GM10266 (cell line): Measurements from ENCODE around the gene GPX5.
"Not testable (repeated sequence)": the region's sequence is repeated elsewhere in the genome, so short reads cannot be mapped to it uniquely, and the experiment has no call there.

ENCODE experiments used
- DNase-seq: peaks from one replicate; pipeline ENCODE4 v3.0.0; 2012; ENCODE audit errors: extremely low spot score
- TF ChIP-seq, protein P1 (sequence below): IDR thresholded peaks from 2 replicates; pipeline ENCODE4 v1.5.1; 2012; ENCODE audit warnings: mild to moderate bottlenecking, low read depth; ENCODE audit not compliant: control insufficient read depth, insufficient read depth; ENCODE audit errors: missing control alignments

GPX5 gene

DNA sequence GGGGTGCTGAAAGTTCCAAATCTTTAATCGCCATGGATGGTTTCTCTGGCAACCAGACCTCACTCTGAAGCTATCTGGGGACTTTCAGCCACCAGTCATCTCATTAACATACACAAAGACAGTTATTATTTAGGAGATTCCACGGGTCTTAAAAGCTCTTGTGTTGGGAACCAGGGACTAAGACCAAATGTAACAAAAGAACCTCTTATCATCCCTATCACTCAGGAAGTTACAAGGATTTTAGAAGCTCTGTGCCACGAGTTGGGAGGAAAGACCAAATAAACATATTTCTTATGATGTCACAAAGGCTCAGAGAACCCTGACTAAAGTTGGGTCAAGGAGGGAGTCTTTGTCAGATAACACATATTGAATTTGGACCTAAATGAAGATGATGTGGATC lies 27.8 kb upstream of the GPX5 start:
- no peak for DNase-seq

DNA sequence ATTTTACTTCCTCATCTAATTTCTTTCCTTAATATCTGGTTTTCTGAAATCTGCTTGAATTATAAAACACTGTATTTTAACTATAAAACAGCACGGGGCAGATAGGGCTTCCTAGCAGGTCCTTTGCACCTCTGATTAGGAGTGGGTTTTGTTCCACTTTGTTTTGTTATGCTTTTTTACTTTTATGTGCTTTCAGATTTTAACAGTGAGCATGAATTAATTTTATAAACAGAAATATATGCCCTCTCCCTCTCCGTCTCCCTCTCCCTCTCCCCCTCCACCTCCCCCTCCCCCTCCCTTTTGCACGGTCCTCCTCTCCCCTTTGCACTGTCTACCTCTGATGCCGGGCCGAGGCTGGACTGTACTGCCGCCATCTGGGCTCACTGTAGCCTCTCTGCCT lies 24.4 kb upstream of the GPX5 start:
- no peak for DNase-seq
- TF ChIP-seq, protein P1, sequence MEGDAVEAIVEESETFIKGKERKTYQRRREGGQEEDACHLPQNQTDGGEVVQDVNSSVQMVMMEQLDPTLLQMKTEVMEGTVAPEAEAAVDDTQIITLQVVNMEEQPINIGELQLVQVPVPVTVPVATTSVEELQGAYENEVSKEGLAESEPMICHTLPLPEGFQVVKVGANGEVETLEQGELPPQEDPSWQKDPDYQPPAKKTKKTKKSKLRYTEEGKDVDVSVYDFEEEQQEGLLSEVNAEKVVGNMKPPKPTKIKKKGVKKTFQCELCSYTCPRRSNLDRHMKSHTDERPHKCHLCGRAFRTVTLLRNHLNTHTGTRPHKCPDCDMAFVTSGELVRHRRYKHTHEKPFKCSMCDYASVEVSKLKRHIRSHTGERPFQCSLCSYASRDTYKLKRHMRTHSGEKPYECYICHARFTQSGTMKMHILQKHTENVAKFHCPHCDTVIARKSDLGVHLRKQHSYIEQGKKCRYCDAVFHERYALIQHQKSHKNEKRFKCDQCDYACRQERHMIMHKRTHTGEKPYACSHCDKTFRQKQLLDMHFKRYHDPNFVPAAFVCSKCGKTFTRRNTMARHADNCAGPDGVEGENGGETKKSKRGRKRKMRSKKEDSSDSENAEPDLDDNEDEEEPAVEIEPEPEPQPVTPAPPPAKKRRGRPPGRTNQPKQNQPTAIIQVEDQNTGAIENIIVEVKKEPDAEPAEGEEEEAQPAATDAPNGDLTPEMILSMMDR: no peak

More for the DNA sequence above, 27.8 kb upstream of the GPX5 start:
- TF ChIP-seq, protein P1: no peak

DNA sequence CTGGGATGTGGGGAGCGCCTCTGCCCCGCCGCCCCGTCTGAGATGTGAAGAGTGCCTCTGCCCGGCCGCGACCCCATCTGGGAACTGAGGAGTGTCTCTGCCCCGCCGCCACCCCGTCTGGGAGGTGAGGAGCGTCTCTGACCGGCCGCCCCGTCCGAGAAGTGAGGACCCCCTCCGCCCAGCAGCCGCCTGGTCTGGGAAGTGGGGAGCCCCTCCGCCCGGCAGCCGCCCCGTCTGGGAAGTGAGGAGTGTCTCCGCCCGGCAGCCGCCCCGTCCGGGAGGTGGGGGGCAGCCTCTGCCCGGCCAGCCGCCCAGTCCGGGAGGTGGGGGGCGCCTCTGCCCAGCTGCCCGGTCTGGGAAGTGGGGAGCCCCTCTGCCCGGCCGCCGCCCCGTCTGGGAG lies 23.5 kb upstream of the GPX5 start:
- not testable (repeated sequence) for DNase-seq

DNA sequence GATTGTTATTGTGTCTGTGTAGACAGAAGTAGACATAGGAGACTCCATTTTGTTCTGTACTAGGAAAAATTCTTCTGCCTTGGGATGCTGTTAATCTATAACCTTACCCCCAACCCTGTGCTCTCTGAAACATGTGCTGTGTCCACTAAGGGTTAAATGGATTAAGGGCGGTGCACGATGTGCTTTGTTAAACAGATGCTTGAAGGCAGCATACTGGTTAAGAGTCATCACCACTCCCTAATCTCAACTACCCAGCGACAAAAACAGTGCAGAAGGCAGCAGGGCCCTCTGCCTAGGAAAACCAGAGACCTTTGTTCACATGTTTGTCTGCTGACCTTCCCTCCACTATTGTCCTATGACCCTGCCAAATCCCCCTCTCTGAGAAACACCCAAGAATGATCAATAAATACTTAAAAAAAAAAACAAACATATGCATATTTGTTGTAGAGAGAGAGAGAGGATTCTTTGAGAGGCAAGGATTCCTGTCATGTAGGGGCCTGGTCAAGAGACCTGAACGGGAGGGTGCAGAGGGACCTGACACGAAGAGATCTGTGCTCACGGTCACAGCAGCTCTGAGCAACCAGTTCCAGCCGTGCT lies 22.9 kb upstream of the GPX5 start:
- DNase-seq: not testable (repeated sequence)

DNA sequence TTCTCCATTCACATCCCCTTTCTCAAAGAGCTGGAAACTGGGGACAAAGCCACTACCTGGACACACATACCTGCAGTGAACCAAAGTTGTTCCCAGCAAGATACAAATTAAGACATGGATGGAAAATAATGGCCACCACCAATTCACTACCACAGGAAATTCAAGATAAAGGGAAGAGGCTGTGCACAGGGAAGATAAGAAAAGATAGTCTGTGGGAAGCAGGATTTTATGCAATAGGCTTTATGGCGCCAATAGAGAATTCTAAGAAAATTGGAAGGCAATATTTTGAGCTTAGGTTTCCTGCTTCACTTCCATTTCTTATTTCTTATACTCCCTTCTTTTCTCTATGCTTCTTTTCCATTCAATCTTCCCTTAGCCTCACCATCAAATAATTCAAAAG lies 19.9 kb upstream of the GPX5 start:
- TF ChIP-seq, protein P1: no peak
- DNase-seq: no peak

GRCh38 chr6:28506807-28507475 lies 18.7 kb upstream of the GPX5 start:
- no peak for DNase-seq
- TF ChIP-seq, protein P1: no peak

GRCh38 chr6:28511628-28512300 lies 13.9 kb upstream of the GPX5 start:
- TF ChIP-seq, protein P1: no peak
- no peak for DNase-seq

- not testable (repeated sequence) for DNase-seq
Observed at GRCh38 chr6:28512387-28512786, 13.3 kb upstream of the GPX5 start.
